C4-2B (cell line): ENCODE data around the gene GSKIP.

Experiments
- ZFX ChIP-seq: fragments of 450-650 bp; IDR thresholded peaks from 2 replicates; pipeline ENCODE4 v1.6.1; 2017
- TF ChIP-seq, protein P1 (sequence below): fragments of 450-650 bp; conservative IDR thresholded peaks from 2 replicates; pipeline ENCODE4 v1.5.1; 2017; ENCODE audit warnings: mild to moderate bottlenecking

DNA sequence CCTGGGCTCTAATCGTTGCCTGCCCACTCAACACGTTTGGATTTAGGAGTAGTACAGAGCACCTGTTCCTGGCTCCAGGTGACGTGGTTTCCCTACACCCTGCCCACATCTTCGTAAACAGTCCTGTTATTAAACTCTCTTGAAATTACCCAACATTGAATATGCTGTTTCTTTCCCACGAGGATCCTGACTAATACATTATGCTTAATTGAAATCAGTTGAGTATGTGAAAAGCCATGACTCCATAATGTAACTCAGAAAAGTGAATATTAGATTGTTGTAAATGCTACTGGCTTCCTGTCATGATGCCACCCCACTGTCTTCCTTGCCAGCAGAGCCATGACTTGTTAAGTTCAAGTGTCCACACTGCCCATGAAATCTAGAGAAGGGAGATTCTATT lies 50.2 kb downstream of the GSKIP start:
- TF ChIP-seq, protein P1, sequence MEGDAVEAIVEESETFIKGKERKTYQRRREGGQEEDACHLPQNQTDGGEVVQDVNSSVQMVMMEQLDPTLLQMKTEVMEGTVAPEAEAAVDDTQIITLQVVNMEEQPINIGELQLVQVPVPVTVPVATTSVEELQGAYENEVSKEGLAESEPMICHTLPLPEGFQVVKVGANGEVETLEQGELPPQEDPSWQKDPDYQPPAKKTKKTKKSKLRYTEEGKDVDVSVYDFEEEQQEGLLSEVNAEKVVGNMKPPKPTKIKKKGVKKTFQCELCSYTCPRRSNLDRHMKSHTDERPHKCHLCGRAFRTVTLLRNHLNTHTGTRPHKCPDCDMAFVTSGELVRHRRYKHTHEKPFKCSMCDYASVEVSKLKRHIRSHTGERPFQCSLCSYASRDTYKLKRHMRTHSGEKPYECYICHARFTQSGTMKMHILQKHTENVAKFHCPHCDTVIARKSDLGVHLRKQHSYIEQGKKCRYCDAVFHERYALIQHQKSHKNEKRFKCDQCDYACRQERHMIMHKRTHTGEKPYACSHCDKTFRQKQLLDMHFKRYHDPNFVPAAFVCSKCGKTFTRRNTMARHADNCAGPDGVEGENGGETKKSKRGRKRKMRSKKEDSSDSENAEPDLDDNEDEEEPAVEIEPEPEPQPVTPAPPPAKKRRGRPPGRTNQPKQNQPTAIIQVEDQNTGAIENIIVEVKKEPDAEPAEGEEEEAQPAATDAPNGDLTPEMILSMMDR, result no peak
- TF ChIP-seq ZFX, result no peak
